ENCODE results near the gene FLRT2. TPM values are rescaled to one million over a fixed set of nuclear protein-coding genes. Genes with fewer than 3 reads are reported as not detected.

The FLRT2 gene
- total RNA-seq: 100 to 1,000 TPM in 1 of 2 donors, 10 to 100 TPM in 1; 34.4 to 134 TPM
- 20.1 TPM for polyA plus RNA-seq (ENCODE audit: insufficient read depth, low read depth, low replicate concordance)
- long read RNA-seq, donor 1, full-length matches to known transcripts: 2 of 15 reads
- long read RNA-seq, donor 1, partial matches to known transcripts: 0 of 15 reads
- long read RNA-seq, donor 1, other reads (novel, unspliced or antisense): 13 of 15 reads
- long read RNA-seq, donor 2, full-length matches to known transcripts: 6 of 11 reads
- long read RNA-seq, donor 2, partial matches to known transcripts: 0 of 11 reads
- long read RNA-seq, donor 2, other reads (novel, unspliced or antisense): 5 of 11 reads

DNA sequence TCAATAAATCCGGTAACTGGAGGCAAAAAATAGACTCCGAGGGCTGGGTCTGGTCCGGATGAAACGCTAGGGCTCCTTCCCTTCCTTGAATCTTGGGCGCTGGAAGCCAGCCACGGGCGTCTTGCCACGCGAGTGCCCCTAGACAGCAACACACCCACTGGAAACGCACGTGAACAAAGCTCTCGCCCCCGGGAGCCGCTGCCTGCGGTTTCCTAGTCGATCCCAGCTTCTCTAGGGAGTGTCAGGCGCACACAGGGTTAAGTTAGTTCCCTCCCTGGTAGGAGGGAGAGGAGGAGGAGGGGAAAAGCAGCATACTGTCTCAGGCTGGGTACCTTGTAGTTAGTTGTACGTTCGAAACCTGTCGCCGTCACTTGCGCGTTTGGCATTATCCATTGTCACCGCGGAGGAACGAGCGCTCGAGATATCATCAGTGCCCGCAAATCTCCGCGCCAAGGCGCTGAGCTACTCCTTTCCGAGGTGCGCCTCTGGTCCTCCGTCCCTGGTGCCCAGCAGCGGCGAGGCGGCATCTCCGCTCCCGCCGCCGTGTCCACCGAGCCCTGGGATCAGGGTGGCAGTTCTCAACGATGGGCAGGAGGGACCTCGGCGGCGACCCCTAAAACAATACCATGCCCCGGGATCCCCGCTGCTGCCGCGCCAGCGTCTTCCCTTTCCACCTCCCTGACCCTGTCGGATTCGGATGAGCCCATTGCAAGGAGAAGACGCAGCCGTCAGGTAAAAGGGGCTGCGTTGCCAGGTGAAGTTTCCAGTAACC lies at the start of gene FLRT2:
TSS of gene FLRT2 (plus strand) at position 342 of the 772 bp plus-strand sequence. CDS start 91,371 bp downstream, outside the sequence.
- Histone ChIP-seq H3K4me3 (peak within 1 kb of the TSS; percentile 72 to 76), H3K27ac (peak within 1 kb of the TSS; percentile 87 to 92), H3K27me3 (no peaks in the 10 kb centered on the region), H3K36me3 (ENCODE audit: low read depth, missing control alignments) (no peaks in the 10 kb centered on the region), H3K4me1 (peaks cover 3% of the 10 kb centered on the region), H3K9me3 (no peaks in the 10 kb centered on the region)
- WGBS, 2 donors: 0 to 1% methylated on average over 41 to 45 of the region's 57 CpGs
- no peak for TF ChIP-seq POLR2A (IDR thresholded peaks at IDR 0.05)
- TF ChIP-seq, protein P1, sequence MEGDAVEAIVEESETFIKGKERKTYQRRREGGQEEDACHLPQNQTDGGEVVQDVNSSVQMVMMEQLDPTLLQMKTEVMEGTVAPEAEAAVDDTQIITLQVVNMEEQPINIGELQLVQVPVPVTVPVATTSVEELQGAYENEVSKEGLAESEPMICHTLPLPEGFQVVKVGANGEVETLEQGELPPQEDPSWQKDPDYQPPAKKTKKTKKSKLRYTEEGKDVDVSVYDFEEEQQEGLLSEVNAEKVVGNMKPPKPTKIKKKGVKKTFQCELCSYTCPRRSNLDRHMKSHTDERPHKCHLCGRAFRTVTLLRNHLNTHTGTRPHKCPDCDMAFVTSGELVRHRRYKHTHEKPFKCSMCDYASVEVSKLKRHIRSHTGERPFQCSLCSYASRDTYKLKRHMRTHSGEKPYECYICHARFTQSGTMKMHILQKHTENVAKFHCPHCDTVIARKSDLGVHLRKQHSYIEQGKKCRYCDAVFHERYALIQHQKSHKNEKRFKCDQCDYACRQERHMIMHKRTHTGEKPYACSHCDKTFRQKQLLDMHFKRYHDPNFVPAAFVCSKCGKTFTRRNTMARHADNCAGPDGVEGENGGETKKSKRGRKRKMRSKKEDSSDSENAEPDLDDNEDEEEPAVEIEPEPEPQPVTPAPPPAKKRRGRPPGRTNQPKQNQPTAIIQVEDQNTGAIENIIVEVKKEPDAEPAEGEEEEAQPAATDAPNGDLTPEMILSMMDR (IDR thresholded peaks at IDR 0.05): no peak
- peak; percentile 81 for DNase-seq
- intact Hi-C loops (cut with DNase I; ENCODE audit: low total_unique reads): loop anchor here (5.0 kb wide), 1 partner anchor 183 kb away; no protein-coding TSS in a partner anchor

GRCh38 chr14:85481471-85481870 lies 48.5 kb upstream of the FLRT2 start:
- no peak for DNase-seq
- Histone ChIP-seq H3K27me3 (no peaks in the 10 kb centered on the region), H3K9me3 (no peaks in the 10 kb centered on the region), H3K4me3 (no peak overlapping the region), H3K4me1 (peaks cover 6% of the 10 kb centered on the region), H3K27ac (no peak overlapping the region), H3K36me3 (ENCODE audit: low read depth, missing control alignments) (no peaks in the 10 kb centered on the region)
- TF ChIP-seq, protein P1 (IDR thresholded peaks at IDR 0.05): no peak
- no peak for TF ChIP-seq POLR2A (IDR thresholded peaks at IDR 0.05)
- intact Hi-C loops (cut with DNase I; ENCODE audit: low total_unique reads): no loop called here
- 87 to 93% methylated on average over 3 of the region's 3 CpGs for WGBS, 2 donors

DNA sequence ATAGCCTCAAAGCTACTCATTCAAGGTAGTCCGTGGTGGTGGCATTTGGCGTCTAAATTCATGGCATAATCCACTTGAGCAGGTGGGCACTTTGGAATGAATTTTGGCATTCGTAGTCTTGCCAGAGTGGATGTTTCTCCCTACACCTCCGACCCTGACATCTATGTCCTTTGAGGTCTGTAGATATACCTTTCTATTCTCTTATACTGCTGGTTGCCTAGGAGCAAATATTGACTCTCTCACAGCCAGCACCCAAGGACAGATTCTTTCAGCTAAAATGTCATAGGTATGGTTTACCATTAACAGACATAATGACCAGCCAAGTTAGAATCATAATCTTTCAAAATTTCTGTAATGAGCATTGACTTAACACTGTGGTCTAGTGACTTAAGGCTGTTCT lies 47.4 kb upstream of the FLRT2 start:
- WGBS, 2 donors: 74 to 84% methylated on average over 4 of the region's 4 CpGs
- Histone ChIP-seq H3K27ac (peak overlapping the region in 1 of 2 donors; percentile 48), H3K36me3 (ENCODE audit: low read depth, missing control alignments) (no peaks in the 10 kb centered on the region), H3K4me3 (no peak overlapping the region), H3K27me3 (no peaks in the 10 kb centered on the region), H3K4me1 (peaks cover 6% of the 10 kb centered on the region), H3K9me3 (no peaks in the 10 kb centered on the region)
- TF ChIP-seq, protein P1 (IDR thresholded peaks at IDR 0.05): no peak
- no peak for TF ChIP-seq POLR2A (IDR thresholded peaks at IDR 0.05)
- intact Hi-C loops (cut with DNase I; ENCODE audit: low total_unique reads): no loop called here
- DNase-seq: no peak

DNA sequence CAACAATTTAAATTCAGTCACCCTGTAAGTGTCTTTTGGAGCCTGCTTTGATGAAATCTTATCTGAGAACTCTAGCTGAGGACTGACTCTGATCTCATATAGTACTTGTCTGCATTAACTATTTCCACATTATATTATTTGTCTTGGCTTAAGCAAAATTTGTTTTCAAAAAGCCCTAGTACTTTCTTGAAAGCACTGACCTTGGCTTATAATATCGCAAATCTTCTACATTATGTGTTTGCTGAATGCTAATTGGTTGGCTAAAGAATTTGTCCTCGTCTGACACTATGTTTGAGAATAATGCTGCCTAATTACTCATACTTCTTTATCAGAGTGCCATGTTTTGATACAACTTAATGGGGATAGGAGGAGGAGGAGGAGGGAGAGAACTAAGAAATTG lies 46.9 kb upstream of the FLRT2 start:
- Histone ChIP-seq H3K27me3 (no peaks in the 10 kb centered on the region), H3K4me1 (peaks cover 6% of the 10 kb centered on the region), H3K36me3 (ENCODE audit: low read depth, missing control alignments) (no peaks in the 10 kb centered on the region), H3K27ac (peak overlapping the region in 1 of 2 donors; percentile 48), H3K4me3 (no peak overlapping the region), H3K9me3 (no peaks in the 10 kb centered on the region)
- DNase-seq: no peak
- 34 to 43% methylated on average over 2 of the region's 2 CpGs for WGBS, 2 donors
- intact Hi-C loops (cut with DNase I; ENCODE audit: low total_unique reads): no loop called here
- TF ChIP-seq POLR2A (IDR thresholded peaks at IDR 0.05): no peak
- TF ChIP-seq, protein P1 (IDR thresholded peaks at IDR 0.05): no peak
